GM19238 (cell line): Measurements from ENCODE around the gene MYL4.

Experiments used
- DNase-seq: peaks from one replicate; pipeline ENCODE4 v3.0.0; 2011; ENCODE audit warnings: low spot score; ENCODE audit not compliant: insufficient read length

The MYL4 gene

DNA sequence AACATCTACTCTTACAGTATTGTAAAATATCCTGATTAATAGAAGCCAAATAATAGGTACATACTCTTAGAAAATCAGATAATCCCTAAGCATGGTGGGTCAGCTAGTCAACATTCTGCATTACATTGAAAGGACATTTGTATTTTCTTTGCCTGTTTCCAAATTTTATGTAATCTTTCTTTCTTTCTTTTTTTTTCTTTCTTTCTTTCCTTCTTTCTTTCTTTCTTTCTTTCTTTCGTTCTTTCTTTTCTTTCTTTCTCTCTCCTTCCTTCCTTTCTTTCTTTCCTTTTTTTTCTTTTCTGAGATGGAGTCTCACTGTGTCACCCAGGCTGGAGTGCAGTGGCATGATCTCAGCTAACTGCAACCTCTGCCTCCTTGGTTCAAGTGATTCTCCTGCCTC lies 63.3 kb downstream of the MYL4 start:
- DNase-seq, result no peak

DNA sequence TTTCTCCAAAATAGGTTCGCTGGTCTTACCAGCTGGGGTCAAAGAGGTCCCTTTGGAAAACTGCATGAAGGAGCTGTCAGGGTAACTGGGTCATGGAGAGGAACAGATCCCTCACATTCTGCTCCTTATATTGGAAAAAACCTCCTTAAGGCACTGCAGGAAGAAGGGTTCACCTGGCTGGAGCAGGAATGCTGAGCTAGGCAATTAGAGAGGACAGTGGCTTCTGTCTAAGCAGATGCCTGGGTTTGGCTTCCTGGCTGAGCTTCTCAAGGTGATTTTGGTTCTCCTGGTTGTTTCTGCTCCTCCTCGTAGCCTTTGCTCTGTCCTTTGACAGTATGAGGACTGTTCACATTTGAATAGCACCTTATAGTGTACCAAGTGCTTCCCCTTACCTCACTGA lies 64.1 kb downstream of the MYL4 start:
- DNase-seq, result no peak
